K562 (cell line): ENCODE measurements around the gene DIAPH3. TPM values are rescaled to one million over a fixed set of nuclear protein-coding genes. Genes with fewer than 3 reads are reported as not detected.

Experiments
- BRD4 ChIP-seq: fragments of 200-600 bp; sonication (generic); IDR thresholded peaks from 2 replicates; pipeline ENCODE4 v1.6.1; 2017; ENCODE audit warnings: inconsistent platforms
- CBFA2T2 ChIP-seq: fragments of 450-650 bp; conservative IDR thresholded peaks from 2 replicates; pipeline ENCODE4 v1.6.1; 2017; ENCODE audit warnings: mild to moderate bottlenecking
- ELF4 ChIP-seq: fragments of 450-650 bp; formaldehyde crosslinking; IDR thresholded peaks from 2 replicates; pipeline ENCODE4 v1.4.0; 2022; ENCODE audit warnings: missing genetic modification characterization
- FOXK2 ChIP-seq, 2 experiments: fragments of 450-650 bp; IDR thresholded peaks in 1 of 2; conservative IDR thresholded peaks in 1 of 2; 2 replicates each; pipeline ENCODE4 v1.6.1; 2016; ENCODE audit warnings: low read depth in 2 of 2, mild to moderate bottlenecking in 1 of 2
- FOXM1 ChIP-seq, 2 experiments: fragments of 450-650 bp in 1 of 2; sonication (generic) in 1 of 2; formaldehyde crosslinking in 1 of 2; IDR thresholded peaks; 2 replicates each; pipeline versions ENCODE4 v1.6.1 to v1.9.0; 2017 to 2022; ENCODE audit warnings: low read depth in 2 of 2, mild to moderate bottlenecking in 2 of 2, missing genetic modification reagents in 1 of 2, moderate library complexity in 1 of 2
- GATAD2A ChIP-seq: fragments of 450-650 bp; IDR thresholded peaks from 2 replicates; pipeline ENCODE4 v1.6.1; 2017
- GTF2E2 ChIP-seq: fragments of 200-800 bp; sonication (Bioruptor generic); IDR thresholded peaks from 2 replicates; pipeline ENCODE4 v1.6.1; 2016; ENCODE audit warnings: missing genetic modification characterization, missing compliant biosample characterization
- HBP1 ChIP-seq: fragments of 450-650 bp; formaldehyde crosslinking; IDR thresholded peaks from 2 replicates; pipeline ENCODE4 v1.4.0; 2022; ENCODE audit warnings: missing genetic modification characterization
- HDAC2 ChIP-seq: fragments of 450-650 bp; IDR thresholded peaks from 2 replicates; pipeline ENCODE4 v1.6.1; 2016; ENCODE audit warnings: mild to moderate bottlenecking
- MBD2 ChIP-seq: sonication (generic); IDR thresholded peaks from 2 replicates; pipeline ENCODE4 v1.6.1; 2016; ENCODE audit warnings: low read depth, borderline replicate concordance
- NFRKB ChIP-seq: fragments of 450-650 bp; IDR thresholded peaks from 2 replicates; pipeline ENCODE4 v1.6.1; 2016; ENCODE audit warnings: low read depth
- NR1H2 ChIP-seq: sonication (generic); formaldehyde crosslinking; IDR thresholded peaks from 2 replicates; pipeline ENCODE4 v1.4.0; 2020; ENCODE audit warnings: mild to moderate bottlenecking, missing genetic modification reagents
- PTRF ChIP-seq: fragments of 450-650 bp; IDR thresholded peaks from 2 replicates; pipeline ENCODE4 v1.6.1; 2016; ENCODE audit warnings: mild to moderate bottlenecking, missing genetic modification characterization, missing compliant biosample characterization
- SMARCA5 ChIP-seq: fragments of 450-650 bp; IDR thresholded peaks from 2 replicates; pipeline ENCODE4 v1.6.1; 2016
- ZC3H4 ChIP-seq: sonication (generic); formaldehyde crosslinking; IDR thresholded peaks from 2 replicates; pipeline ENCODE4 v1.9.0; 2021; ENCODE audit warnings: missing genetic modification reagents, borderline replicate concordance
- ZFP1 ChIP-seq: fragments of 450-650 bp; formaldehyde crosslinking; IDR thresholded peaks from 2 replicates; pipeline ENCODE4 v1.4.0; 2020; ENCODE audit warnings: mild to moderate bottlenecking, mixed read lengths
- ZNF121 ChIP-seq: sonication (generic); formaldehyde crosslinking; conservative IDR thresholded peaks from 2 replicates; pipeline ENCODE4 v1.8.0; 2022; ENCODE audit warnings: missing genetic modification reagents
- ZNF165 ChIP-seq: fragments of 250-450 bp; sonication (Bioruptor Pico); IDR thresholded peaks from 2 replicates; pipeline ENCODE4 v1.4.0; 2020; ENCODE audit warnings: borderline replicate concordance
- ZNF212 ChIP-seq: fragments of 450-650 bp; formaldehyde crosslinking; IDR thresholded peaks from 2 replicates; pipeline ENCODE4 v1.4.0; 2020; ENCODE audit warnings: mild to moderate bottlenecking
- ZNF511 ChIP-seq: sonication (generic); formaldehyde crosslinking; IDR thresholded peaks from 2 replicates; pipeline ENCODE4 v1.8.0; 2022; ENCODE audit warnings: mild to moderate bottlenecking, missing genetic modification reagents
- ZSCAN32 ChIP-seq: fragments of 450-650 bp; formaldehyde crosslinking; IDR thresholded peaks from 2 replicates; pipeline ENCODE4 v1.4.0; 2020; ENCODE audit warnings: mild to moderate bottlenecking, moderate library complexity
- polyA plus RNA-seq, 8 experiments: library from polyadenylated mRNA; depleted of rRNA in 4 of 8; stranded (reverse) in 5 of 8; unstranded in 3 of 8; fragments of >200 nt; fragmentation: Nextera tagmentation in 2 of 8; fragmentation: Illumina TruSeq in 1 of 8; extraction: Ambion mirVana in 2 of 8; extraction: Trizol in 1 of 8; gene quantifications; 2 replicates each; pipeline versions ENCODE4 v1.2.1 to v1.2.3, GENCODE V29; 2011 to 2014; ENCODE audit warnings: inconsistent platforms in 1 of 8, missing spikeins in 1 of 8
- total RNA-seq, 7 experiments: library from RNA; depleted of rRNA in 6 of 7; stranded (reverse); fragments of >200 nt in 6 of 7; fragmentation: Illumina TruSeq in 2 of 7; extraction: Trizol in 2 of 7; gene quantifications; 2 replicates each; pipeline versions ENCODE4 v1.2.1 to v1.2.3, GENCODE V29; 2011 to 2021; ENCODE audit warnings: low replicate concordance in 1 of 7
- TF ChIP-seq, protein P1 (sequence below): fragments of 200-800 bp; sonication (Bioruptor generic); IDR thresholded peaks from 2 replicates; pipeline ENCODE4 v1.6.1; 2017; ENCODE audit warnings: missing genetic modification characterization, missing compliant biosample characterization
- TF ChIP-seq, protein P2 (sequence below): sonication (generic); formaldehyde crosslinking; IDR thresholded peaks from 2 replicates; pipeline ENCODE4 v1.8.0; 2022; ENCODE audit warnings: missing genetic modification reagents, mild to moderate bottlenecking, borderline replicate concordance
- TF ChIP-seq, protein P3 (sequence below), 2 experiments: fragments of 450-650 bp in 1 of 2; sonication (generic) in 1 of 2; formaldehyde crosslinking in 1 of 2; IDR thresholded peaks in 1 of 2; conservative IDR thresholded peaks in 1 of 2; 2 replicates each; pipeline versions ENCODE4 v1.6.1 to v1.8.1; 2016 to 2023; ENCODE audit warnings: mild to moderate bottlenecking in 2 of 2, moderate library complexity in 2 of 2, inconsistent platforms in 1 of 2, missing genetic modification reagents in 1 of 2

The DIAPH3 gene
- total and polyA plus RNA-seq, 9 of the 15 experiments (the other 6 are each of a cell fraction or from before 2014, with no cell fraction given) = 9.0 to 18.7 (median 14.7) TPM

DNA sequence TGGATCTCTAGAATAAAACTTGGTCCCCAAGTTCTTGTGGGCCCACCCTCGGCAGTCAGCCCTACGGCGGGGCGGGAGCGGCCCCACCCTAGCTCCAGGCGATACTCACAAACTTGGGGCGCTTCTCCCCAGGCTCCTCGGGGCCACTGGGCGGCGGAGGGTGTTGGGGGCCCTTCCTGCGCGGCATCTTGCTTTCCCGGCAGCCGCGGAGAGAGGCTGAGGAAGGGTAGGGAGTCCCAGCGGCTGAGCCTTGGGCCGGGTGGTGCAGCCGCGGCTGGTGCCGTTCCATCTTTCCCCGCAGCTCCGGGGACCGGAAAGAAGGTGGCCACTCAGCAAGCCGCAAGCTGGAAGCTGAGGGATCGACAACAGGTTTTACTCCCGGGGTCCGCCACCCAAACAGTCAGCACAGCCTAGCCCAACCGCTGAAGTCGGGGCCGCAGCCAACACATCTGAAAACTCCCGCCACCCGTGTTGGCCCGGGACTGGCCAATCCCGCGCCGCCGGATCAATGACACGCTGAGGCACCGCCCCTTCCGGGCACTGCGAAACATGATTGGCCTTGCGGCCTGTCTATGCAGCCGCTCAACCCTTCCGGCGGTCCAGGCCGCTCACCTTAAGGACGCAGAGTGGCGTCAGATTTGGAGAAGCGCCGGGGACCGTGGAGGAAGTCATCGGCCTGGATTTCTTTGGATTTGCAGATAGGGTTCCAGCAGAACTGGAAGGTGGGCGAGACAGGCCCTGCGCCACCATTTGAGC is at the start of gene DIAPH3 (continued):
- TF ChIP-seq ZFP1 (CRISPR knock-in tag) (no peak), ZNF121 (CRISPR knock-in tag) (no peak), ZNF511 (no peak), ZC3H4 (peak; percentile 57; the same call in 1 of the 2 replicates), GATAD2A (no peak), NR1H2 (no peak), HBP1 (CRISPR knock-in tag) (no peak), FOXM1 (IDR thresholded peaks at IDR 0.05; ENCODE audit: low read depth) (peak; percentile 56; the same call in 1 of the 2 replicates), FOXM1 (CRISPR knock-in tag; IDR thresholded peaks at IDR 0.05; ENCODE audit: low read depth) (no peak), ZNF212 (CRISPR knock-in tag) (no peak), FOXK2 (conservative IDR thresholded peaks at IDR 0.05 in 1 of 2, IDR thresholded peaks at IDR 0.05 in 1 of 2; ENCODE audit: low read depth in 2 of 2) (no peak; a peak in 1 of 4 replicates), PTRF (tag) (no peak), ZNF165 (CRISPR knock-in tag) (no peak), CBFA2T2 (no peak), BRD4 (no peak), HDAC2 (peak; percentile 36; the same call in 1 of the 2 replicates), NFRKB (peak; percentile 65; the same call in 1 of the 2 replicates), ZSCAN32 (CRISPR knock-in tag) (no peak), ELF4 (CRISPR knock-in tag) (no peak), MBD2 (peak; percentile 91), GTF2E2 (tag) (peak; percentile 64; the same call in 1 of the 2 replicates), SMARCA5 (no peak)
- TF ChIP-seq, protein P1, sequence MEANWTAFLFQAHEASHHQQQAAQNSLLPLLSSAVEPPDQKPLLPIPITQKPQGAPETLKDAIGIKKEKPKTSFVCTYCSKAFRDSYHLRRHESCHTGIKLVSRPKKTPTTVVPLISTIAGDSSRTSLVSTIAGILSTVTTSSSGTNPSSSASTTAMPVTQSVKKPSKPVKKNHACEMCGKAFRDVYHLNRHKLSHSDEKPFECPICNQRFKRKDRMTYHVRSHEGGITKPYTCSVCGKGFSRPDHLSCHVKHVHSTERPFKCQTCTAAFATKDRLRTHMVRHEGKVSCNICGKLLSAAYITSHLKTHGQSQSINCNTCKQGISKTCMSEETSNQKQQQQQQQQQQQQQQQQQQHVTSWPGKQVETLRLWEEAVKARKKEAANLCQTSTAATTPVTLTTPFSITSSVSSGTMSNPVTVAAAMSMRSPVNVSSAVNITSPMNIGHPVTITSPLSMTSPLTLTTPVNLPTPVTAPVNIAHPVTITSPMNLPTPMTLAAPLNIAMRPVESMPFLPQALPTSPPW (CRISPR knock-in tag) = no peak
- TF ChIP-seq, protein P2, sequence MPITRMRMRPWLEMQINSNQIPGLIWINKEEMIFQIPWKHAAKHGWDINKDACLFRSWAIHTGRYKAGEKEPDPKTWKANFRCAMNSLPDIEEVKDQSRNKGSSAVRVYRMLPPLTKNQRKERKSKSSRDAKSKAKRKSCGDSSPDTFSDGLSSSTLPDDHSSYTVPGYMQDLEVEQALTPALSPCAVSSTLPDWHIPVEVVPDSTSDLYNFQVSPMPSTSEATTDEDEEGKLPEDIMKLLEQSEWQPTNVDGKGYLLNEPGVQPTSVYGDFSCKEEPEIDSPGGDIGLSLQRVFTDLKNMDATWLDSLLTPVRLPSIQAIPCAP (CRISPR knock-in tag) = no peak
- TF ChIP-seq, protein P3, sequence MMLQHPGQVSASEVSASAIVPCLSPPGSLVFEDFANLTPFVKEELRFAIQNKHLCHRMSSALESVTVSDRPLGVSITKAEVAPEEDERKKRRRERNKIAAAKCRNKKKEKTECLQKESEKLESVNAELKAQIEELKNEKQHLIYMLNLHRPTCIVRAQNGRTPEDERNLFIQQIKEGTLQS (IDR thresholded peaks at IDR 0.05) = no peak; the same call in 1 of the 2 replicates
- TF ChIP-seq, protein P3 (CRISPR knock-in tag; conservative IDR thresholded peaks at IDR 0.05) = no peak
